Spleen (tissue), 11 donors: ENCODE results near the gene RPS27. TPM values are rescaled to one million over a fixed set of nuclear protein-coding genes. Genes with fewer than 3 reads are reported as not detected.
"Not testable (repeated sequence)": the region's sequence is repeated elsewhere in the genome, so short reads cannot be mapped to it uniquely, and the experiment has no call there.

Experiments used
- DNase-seq: peaks from one replicate; pipeline ENCODE4 v3.0.0-alpha.2; 2020
- H3K27ac ChIP-seq, 8 donors: fragments of 200-600 bp; sonication (generic) in 7 of 8; 1 replicate in 4 of 8; 2 replicates in 4 of 8; pipeline versions ENCODE4 v1.5.0 to v1.8.0; 2016 to 2021; ENCODE audit warnings: inconsistent platforms in 4 of 8, mild to moderate bottlenecking in 4 of 8, moderate library complexity in 1 of 8
- H3K27me3 ChIP-seq, 7 donors: fragments of 200-600 bp; sonication (generic) in 6 of 7; replicated peaks in 1 of 7; 1 replicate in 4 of 7; 2 replicates in 3 of 7; pipeline versions ENCODE4 v1.5.0 to v1.8.0; 2016 to 2021; ENCODE audit warnings: inconsistent platforms in 3 of 7, mild to moderate bottlenecking in 1 of 7
- H3K36me3 ChIP-seq, 6 donors: fragments of 200-600 bp; sonication (generic) in 5 of 6; 1 replicate in 4 of 6; 2 replicates in 2 of 6; pipeline versions ENCODE4 v1.5.0 to v1.8.0; 2016 to 2021; ENCODE audit warnings: inconsistent platforms in 2 of 6
- H3K4me1 ChIP-seq, 6 donors: fragments of 200-600 bp; sonication (generic) in 5 of 6; 1 replicate in 3 of 6; 2 replicates in 3 of 6; pipeline versions ENCODE4 v1.5.0 to v1.8.0; 2016 to 2021; ENCODE audit warnings: inconsistent platforms in 3 of 6
- H3K4me3 ChIP-seq, 8 donors: fragments of 200-600 bp; sonication (generic) in 7 of 8; 1 replicate in 4 of 8; 2 replicates in 4 of 8; pipeline versions ENCODE4 v1.5.0 to v1.8.0; 2016 to 2021; ENCODE audit warnings: inconsistent platforms in 4 of 8, mild to moderate bottlenecking in 4 of 8, moderate library complexity in 2 of 8
- H3K9me3 ChIP-seq, 8 donors: fragments of 200-600 bp; sonication (generic) in 7 of 8; 1 replicate in 4 of 8; 2 replicates in 4 of 8; pipeline versions ENCODE4 v1.5.0 to v1.8.0; 2016 to 2021; ENCODE audit warnings: inconsistent platforms in 4 of 8
- POLR2A ChIP-seq, 3 donors: fragments of 450-650 bp; IDR thresholded peaks; one replicate each; pipeline ENCODE4 v1.5.1; 2017; ENCODE audit warnings: antibody characterized with exemption in 3 of 3, mild to moderate bottlenecking in 1 of 3
- POLR2AphosphoS5 ChIP-seq, 3 donors: sonication (generic); formaldehyde crosslinking; IDR thresholded peaks; one replicate each; pipeline ENCODE4 v1.5.1; 2017; ENCODE audit warnings: antibody characterized with exemption in 3 of 3
- WGBS, 5 donors: extraction: QIAGEN DNeasy Blood & Tissue Kit in 3 of 5; methylation state at CpG; one replicate each; pipeline versions ENCODE4 v1.1.5 to v1.1.7; 2013 to 2018; 5-methylcytosine and 5-hydroxymethylcytosine counted together
- intact Hi-C: fragments of 100-400 bp; cut with DNase I; formaldehyde crosslinking; loops from one replicate; pipeline ENCODE4 v1.15.0; 2023; ENCODE audit warnings: low total_unique reads
- polyA plus RNA-seq, 3 donors: library from polyadenylated mRNA; stranded (reverse); fragments of 200-250 nt; gene quantifications; one replicate each; pipeline ENCODE4 v1.2.1, GENCODE V29; 2013
- total RNA-seq, 7 donors: library from RNA; depleted of rRNA in 3 of 7; stranded (reverse); fragments of >200 nt in 3 of 7; fragmentation: NEBNext Ultra II Directional in 4 of 7; extraction: Animal tissue kit (Norgen Biotek cat#: 25700) in 4 of 7; gene quantifications; one replicate each; pipeline versions ENCODE4 v1.1.0 to v1.2.1, GENCODE V29; 2016 to 2021
- TF ChIP-seq, protein P1 (sequence below), 11 experiments: fragments of 200-600 bp in 7 of 11; fragments of 450-650 bp in 4 of 11; sonication (generic) in 4 of 11; IDR thresholded peaks in 8 of 11; conservative IDR thresholded peaks in 3 of 11; 1 replicate in 7 of 11; 2 replicates in 4 of 11; pipeline versions ENCODE4 v1.4.0 to v1.8.0; 2016 to 2021; ENCODE audit warnings: antibody characterized with exemption in 11 of 11, inconsistent platforms in 4 of 11, mild to moderate bottlenecking in 1 of 11
- donor health status: healthy with polysubstance abuse.
- donor health status: DM: no; HTN: no; CAD: no; lungs with moderate emphysema.
- donor health status: DM: no; HTN: no; CAD: no.
- donor health status: Bipolar disorder and iron deficiency.
- donor health status: healthy.
- donor health status: DM: no; HTN: no; CAD: no.
- donor health status: DM: yes; HTN: yes; CAD: no.

Gene RPS27
- total and polyA plus RNA-seq, 10 donors, result 1,398 to 23,475 (median 2,447) TPM

DNA sequence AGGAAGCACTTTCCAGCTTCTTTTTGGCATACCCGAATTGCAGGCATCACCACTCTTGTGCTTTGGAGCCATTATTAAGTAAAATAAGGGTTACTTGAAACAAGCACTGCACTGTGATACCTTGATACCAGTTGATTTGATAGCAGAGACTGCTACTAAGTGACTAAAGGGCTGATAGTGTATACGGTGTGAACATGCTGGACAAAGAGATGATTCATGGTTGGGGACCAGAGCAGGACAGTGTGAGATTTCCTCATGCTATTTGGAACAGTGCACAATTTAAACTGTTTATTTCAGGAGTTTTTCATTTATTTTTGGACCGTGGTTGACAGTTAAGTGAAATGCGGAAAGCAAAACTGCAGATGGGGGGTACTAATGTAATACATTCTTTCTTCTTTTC lies 9.9 kb downstream of the RPS27 start:
- TF ChIP-seq, protein P1, sequence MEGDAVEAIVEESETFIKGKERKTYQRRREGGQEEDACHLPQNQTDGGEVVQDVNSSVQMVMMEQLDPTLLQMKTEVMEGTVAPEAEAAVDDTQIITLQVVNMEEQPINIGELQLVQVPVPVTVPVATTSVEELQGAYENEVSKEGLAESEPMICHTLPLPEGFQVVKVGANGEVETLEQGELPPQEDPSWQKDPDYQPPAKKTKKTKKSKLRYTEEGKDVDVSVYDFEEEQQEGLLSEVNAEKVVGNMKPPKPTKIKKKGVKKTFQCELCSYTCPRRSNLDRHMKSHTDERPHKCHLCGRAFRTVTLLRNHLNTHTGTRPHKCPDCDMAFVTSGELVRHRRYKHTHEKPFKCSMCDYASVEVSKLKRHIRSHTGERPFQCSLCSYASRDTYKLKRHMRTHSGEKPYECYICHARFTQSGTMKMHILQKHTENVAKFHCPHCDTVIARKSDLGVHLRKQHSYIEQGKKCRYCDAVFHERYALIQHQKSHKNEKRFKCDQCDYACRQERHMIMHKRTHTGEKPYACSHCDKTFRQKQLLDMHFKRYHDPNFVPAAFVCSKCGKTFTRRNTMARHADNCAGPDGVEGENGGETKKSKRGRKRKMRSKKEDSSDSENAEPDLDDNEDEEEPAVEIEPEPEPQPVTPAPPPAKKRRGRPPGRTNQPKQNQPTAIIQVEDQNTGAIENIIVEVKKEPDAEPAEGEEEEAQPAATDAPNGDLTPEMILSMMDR (IDR thresholded peaks at IDR 0.05 in 8 of 11, conservative IDR thresholded peaks at IDR 0.05 in 3 of 11), result no peak
- no peak for TF ChIP-seq POLR2AphosphoS5 (IDR thresholded peaks at IDR 0.05)
- TF ChIP-seq POLR2A (IDR thresholded peaks at IDR 0.05), result no peak
- Histone ChIP-seq H3K9me3 (no peaks in the 10 kb centered on the region), H3K27me3 (no peaks in the 10 kb centered on the region), H3K4me1 (no peaks in the 10 kb centered on the region), H3K27ac (no peak overlapping the region), H3K36me3 (peaks cover 0 to 11% (median 8%) of the 10 kb centered on the region in 6 donors), H3K4me3 (no peak overlapping the region)
- 80 to 86% (median 84%) methylated on average over 4 of the region's 4 CpGs for WGBS, 5 donors
- intact Hi-C loops, result no loop called here
- no peak for DNase-seq

DNA sequence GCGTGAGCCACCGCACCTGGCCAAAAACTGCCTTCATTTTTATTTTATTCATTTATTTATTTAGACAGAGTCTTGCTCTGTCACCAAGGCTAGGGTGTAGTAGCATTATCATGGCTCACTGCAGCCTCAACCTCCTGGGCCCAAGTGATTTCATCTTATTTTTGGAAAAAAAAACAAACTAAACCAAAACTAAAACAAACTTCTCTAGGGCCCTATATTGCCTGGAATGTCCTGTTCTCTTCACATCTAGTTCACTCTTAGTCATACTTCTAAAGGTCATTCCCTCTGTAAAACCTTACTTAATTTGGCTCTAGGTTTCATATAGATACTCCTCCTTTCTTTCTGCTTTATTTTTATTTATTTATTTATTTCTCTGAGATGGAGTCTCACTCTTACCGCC lies 15.6 kb downstream of the RPS27 start:
- TF ChIP-seq, protein P1 (IDR thresholded peaks at IDR 0.05 in 8 of 11, conservative IDR thresholded peaks at IDR 0.05 in 3 of 11), result no peak
- TF ChIP-seq POLR2AphosphoS5 (IDR thresholded peaks at IDR 0.05) (no peak), POLR2A (IDR thresholded peaks at IDR 0.05) (no peak)
- Histone ChIP-seq H3K27ac (no peak overlapping the region), H3K4me3 (no peak overlapping the region), H3K9me3 (no peaks in the 10 kb centered on the region), H3K36me3 (no peaks in the 10 kb centered on the region), H3K27me3 (no peaks in the 10 kb centered on the region), H3K4me1 (no peaks in the 10 kb centered on the region)
- no peak for DNase-seq
- WGBS, 5 donors, result 92 to 98% (median 96%) methylated on average over 3 of the region's 3 CpGs
- intact Hi-C loops, result no loop called here

DNA sequence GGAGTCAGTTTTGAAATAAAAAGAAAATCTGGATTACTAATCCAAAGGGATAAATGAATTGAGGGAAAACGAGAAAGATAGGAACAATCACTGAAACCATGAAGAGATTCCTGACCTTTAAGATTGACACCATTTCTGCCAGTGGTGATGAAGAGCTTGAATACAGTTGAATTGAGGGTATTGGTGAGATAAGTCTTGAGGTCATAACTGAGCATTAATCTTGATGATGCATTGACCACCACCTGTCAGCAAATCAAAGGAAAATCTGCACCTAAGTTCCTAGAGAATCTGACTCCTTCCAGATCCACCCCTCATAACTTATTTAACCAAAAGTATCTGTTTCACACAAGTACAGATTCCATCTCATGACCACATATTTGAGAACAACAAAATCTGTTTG lies 21.6 kb downstream of the RPS27 start:
- TF ChIP-seq, protein P1 (IDR thresholded peaks at IDR 0.05 in 8 of 11, conservative IDR thresholded peaks at IDR 0.05 in 3 of 11), result no peak
- TF ChIP-seq POLR2AphosphoS5 (IDR thresholded peaks at IDR 0.05), result no peak
- TF ChIP-seq POLR2A (IDR thresholded peaks at IDR 0.05), result no peak
- Histone ChIP-seq H3K9me3 (no peaks in the 10 kb centered on the region), H3K4me1 (no peaks in the 10 kb centered on the region), H3K36me3 (no peaks in the 10 kb centered on the region), H3K27me3 (no peaks in the 10 kb centered on the region), H3K27ac (no peak overlapping the region), H3K4me3 (no peak overlapping the region)
- DNase-seq, result no peak
- WGBS, 5 donors, result 73 to 88% (median 79%) methylated on average over 1 of the region's 1 CpG
- intact Hi-C loops, result loop anchor here (10.0 kb wide), 1 partner anchor 133 kb away; no protein-coding TSS in a partner anchor

GRCh38 chr1:154012543-154012942 lies 22.0 kb downstream of the RPS27 start:
- intact Hi-C loops, result loop anchor here (10.0 kb wide), 1 partner anchor 132 kb away; no protein-coding TSS in a partner anchor
- DNase-seq, H3K4me1 ChIP-seq, H3K9me3 ChIP-seq, H3K36me3 ChIP-seq, H3K4me3 ChIP-seq, H3K27me3 ChIP-seq, H3K27ac ChIP-seq: not testable (repeated sequence)
- WGBS, 5 donors, result 95 to 96% (median 96%) methylated on average over 12 to 14 of the region's 14 CpGs
